Mucosa of gallbladder (tissue), 1 donor: ENCODE data around the gene ADAMTS13. TPM values are rescaled to one million over a fixed set of nuclear protein-coding genes. Genes with fewer than 3 reads are reported as not detected.

ENCODE experiments used
- total RNA-seq: library from RNA; stranded (reverse); gene quantifications from one replicate; pipeline ENCODE4 v1.2.1, GENCODE V29; 2021
- donor health status: DM: no; HTN: no; CAD: no.

ADAMTS13 gene
- total RNA-seq, 1 donor from 2014 or later, result 7.1 TPM

Other genes starting within 250 kb of the ADAMTS13 start
- gene OBP2B, start 213.1 kb upstream of the ADAMTS13 start, total RNA-seq, result not detected
- 16.3 TPM for gene ABO, start 147.2 kb upstream of the ADAMTS13 start, total RNA-seq
- gene SURF6, start 86.2 kb upstream of the ADAMTS13 start, total RNA-seq, result 25.2 TPM
- 28.7 TPM for gene MED22, start 74.2 kb upstream of the ADAMTS13 start, total RNA-seq
- gene RPL7A, start 74.1 kb upstream of the ADAMTS13 start, total RNA-seq, result 1,477 TPM
- gene SURF1, start 65.9 kb upstream of the ADAMTS13 start, total RNA-seq, result 53.5 TPM
- gene SURF2, start 65.8 kb upstream of the ADAMTS13 start, total RNA-seq, result 19.5 TPM
- gene SURF4, start 46.3 kb upstream of the ADAMTS13 start, total RNA-seq, result 212 TPM
- 1.1 TPM for gene STKLD1, start 46.0 kb upstream of the ADAMTS13 start, total RNA-seq
- gene REXO4, start 4.4 kb upstream of the ADAMTS13 start, total RNA-seq, result 27.5 TPM
- 79.3 TPM for gene CACFD1, start 37.6 kb downstream of the ADAMTS13 start, total RNA-seq
- gene SLC2A6, start 56.7 kb downstream of the ADAMTS13 start, total RNA-seq, result 18.4 TPM
- not detected for gene MYMK, start 102.6 kb downstream of the ADAMTS13 start, total RNA-seq
- gene ADAMTSL2, start 112.3 kb downstream of the ADAMTS13 start, total RNA-seq, result 14.0 TPM
- 0.81 TPM for gene FAM163B, start 187.0 kb downstream of the ADAMTS13 start, total RNA-seq
- gene DBH, start 214.0 kb downstream of the ADAMTS13 start, total RNA-seq, result 0.06 TPM